ENCODE measurements around the gene PITX1. TPM values are rescaled to one million over a fixed set of nuclear protein-coding genes. Genes with fewer than 3 reads are reported as not detected.

Gene PITX1
- total RNA-seq, 1 experiment from 2014 or later, result 38.5 TPM

DNA sequence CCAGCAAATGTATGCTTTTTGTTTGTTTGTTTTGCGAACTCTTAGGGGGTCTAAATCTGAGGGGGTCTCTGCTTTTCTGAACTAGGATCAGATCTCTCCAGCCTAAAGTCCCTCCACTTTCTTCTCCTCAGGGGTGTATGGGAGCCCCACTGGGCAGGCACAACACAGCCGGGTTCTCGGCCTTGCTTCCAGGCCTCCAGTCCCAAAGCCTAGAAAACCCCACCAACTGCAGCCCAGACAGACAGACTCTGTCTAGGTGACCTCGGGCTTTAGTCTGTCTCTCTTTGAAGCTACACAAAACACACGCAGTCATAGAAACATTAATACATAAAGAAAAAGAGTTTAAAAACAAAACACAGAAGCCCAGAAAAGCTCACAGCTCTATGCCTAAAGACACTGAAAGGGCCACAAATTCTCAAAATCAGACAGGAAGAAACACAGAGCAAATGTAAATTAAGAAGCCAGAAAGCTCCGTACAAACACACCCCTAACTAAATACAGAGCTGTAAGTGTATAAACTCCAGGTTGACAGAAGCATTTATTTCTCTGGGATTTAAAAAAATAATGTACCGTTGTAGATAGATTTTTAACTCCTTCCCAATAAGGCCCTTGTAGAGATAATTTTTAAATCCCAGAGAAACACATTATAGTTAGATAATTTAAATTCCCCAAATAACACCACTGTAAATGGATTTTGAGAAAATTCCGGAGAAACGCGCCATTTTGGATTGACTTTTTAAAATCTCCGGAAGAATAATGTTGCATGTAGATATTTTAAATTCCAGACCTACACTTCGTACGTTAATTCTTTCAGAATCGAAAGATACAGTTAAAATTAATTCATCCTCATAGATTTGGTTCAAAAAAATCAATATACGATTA, 2.0 kb downstream of the PITX1 start:
- Histone ChIP-seq H3K27ac (peak overlapping the region; percentile 80), H3K36me3 (peaks cover 32% of the 10 kb centered on the region), H3K4me3 (peak overlapping the region; percentile 99), H3K27me3 (no peaks in the 10 kb centered on the region), H3K9me3 (replicated peaks) (no peaks in the 10 kb centered on the region), H3K4me1 (peaks cover 5% of the 10 kb centered on the region)
- DNase-seq, result peak in 1 of 2 experiments; percentile 42

DNA sequence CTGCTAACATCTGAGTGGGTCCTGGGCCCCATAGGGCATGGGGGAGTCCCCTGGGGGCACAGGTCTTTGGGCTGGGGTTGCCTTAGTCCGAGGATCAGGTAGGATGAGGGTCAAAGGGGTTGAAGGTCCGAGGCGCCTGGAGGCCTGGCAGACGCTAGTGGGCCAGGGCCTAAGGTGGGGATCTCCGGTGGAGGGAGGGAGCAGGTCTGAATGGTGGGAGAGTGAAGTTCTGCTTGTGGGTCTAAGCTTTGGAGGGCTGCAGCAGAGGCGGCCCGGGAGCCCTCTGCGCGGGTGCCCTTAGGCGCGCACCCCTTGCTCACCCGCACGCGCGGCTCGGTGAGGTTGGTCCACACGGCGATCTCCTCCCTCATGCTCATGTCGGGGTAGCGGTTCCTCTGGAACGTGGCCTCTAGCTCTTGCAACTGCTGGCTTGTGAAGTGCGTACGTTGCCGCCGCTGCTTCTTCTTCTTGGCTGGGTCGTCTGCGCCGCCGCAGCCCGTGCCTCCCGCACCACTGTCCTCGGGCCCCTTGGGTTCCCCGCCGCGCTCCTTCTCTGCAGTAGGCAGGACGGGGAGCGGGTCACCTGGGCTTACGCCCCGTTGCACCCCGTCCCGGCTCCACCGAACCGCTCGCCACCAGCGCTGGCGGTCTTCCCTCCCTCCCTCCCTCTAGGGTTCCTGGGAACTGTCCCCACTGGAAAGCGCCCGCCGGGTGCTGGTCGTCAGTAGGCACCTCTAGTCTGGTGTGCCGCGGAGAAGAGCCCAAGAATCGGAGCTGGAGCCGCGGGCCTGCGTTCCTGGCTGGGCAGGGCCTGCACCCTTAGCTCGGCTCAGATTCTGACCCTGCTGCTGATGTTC, 2.8 kb downstream of the PITX1 start:
- DNase-seq, result no peak
- H3K36me3 ChIP-seq, result peaks cover 32% of the 10 kb centered on the region
- peaks cover 13% of the 10 kb centered on the region for H3K4me1 ChIP-seq
- no peaks in the 10 kb centered on the region for H3K9me3 ChIP-seq (replicated peaks)
- no peaks in the 10 kb centered on the region for H3K27me3 ChIP-seq
- H3K27ac ChIP-seq, result no peak overlapping the region; the same call in 1 of the 2 replicates
- H3K4me3 ChIP-seq, result peak overlapping the region; percentile 99; the same call in 1 of the 2 replicates

DNA sequence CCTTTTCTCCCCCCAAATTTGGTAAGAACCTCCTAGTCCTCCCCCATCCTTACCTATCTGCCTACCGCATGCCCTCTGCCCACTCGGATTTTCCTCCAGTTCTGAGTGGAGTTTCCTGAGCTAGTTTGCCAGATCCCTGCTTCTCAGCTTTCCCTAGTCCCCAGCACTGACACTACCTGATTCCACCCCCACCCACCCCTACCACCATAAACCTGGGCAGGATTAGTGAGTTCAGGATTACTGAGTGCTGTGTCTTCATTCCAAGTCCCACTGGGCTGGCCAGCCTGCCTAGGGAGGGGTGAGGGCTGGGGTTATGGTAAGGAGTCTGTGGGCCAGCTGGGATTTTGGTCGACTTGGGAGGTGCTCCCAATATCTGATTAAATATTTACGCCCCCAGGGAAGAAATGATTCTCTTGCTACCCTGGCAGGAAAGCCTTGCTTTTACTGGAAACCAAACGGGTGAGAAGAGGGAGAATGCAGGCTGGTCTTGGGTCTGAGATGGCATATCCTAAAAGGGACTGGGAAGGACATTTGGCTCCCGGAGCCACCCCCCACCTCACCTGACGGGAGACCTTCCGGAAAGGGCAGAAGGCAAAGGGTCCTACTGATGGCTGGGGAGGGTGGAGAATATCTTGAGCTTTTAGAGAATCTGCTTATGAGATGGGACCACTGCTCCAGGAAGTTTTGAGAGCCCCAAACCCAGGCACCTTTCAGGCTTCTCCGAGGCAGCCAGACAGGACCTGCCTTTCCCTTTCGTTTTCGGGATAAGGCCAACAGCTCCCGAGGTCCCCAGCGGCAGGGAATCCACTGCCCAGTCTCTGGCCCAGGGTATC, 3.7 kb downstream of the PITX1 start:
- Histone ChIP-seq H3K9me3 (replicated peaks) (no peaks in the 10 kb centered on the region), H3K4me1 (peaks cover 22% of the 10 kb centered on the region), H3K27ac (no peak overlapping the region), H3K27me3 (no peaks in the 10 kb centered on the region), H3K36me3 (peaks cover 32% of the 10 kb centered on the region), H3K4me3 (no peak overlapping the region)
- DNase-seq, result no peak

GRCh38 chr5:135029477-135030122, 4.4 kb downstream of the PITX1 start:
- DNase-seq, result no peak
- H3K36me3 ChIP-seq, result peaks cover 32% of the 10 kb centered on the region
- no peak overlapping the region for H3K27ac ChIP-seq
- H3K27me3 ChIP-seq, result no peaks in the 10 kb centered on the region
- H3K9me3 ChIP-seq (replicated peaks), result no peaks in the 10 kb centered on the region
- H3K4me1 ChIP-seq, result peaks cover 25% of the 10 kb centered on the region
- no peak overlapping the region for H3K4me3 ChIP-seq

DNA sequence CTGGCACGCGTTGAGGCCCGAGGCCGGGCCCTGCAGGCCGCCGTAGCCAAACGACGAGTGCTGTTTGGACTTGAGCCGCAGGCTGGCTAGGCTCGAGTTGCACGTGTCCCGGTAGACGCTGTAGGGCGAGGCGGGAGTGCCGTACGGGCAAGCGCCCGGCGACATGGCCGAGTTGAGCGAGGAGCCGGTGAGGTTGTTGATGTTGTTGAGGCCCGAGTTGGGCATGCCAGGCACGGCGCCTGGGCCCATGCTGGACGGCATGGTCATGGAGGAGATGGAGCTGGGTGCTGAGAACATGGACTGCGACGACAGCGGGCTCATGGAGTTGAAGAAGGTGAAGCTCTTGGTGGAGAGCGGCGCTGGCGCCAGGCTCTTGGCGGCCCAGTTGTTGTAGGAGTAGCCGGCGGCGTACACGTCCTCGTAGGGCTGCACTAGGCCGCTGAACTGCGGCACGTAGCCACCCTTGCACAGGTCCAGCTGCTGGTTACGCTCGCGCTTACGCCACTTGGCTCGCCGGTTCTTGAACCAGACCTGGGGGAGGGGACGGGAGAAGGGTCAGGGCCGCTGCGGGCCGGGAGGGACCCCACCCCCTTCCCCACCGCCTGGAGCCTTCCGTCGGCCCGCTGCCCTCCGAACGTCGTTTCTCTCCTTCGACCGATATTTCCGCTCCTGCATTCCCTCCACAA, 5.1 kb downstream of the PITX1 start:
- Histone ChIP-seq H3K4me3 (no peak overlapping the region), H3K9me3 (replicated peaks) (no peaks in the 10 kb centered on the region), H3K4me1 (peaks cover 25% of the 10 kb centered on the region), H3K27ac (no peak overlapping the region), H3K36me3 (peaks cover 32% of the 10 kb centered on the region), H3K27me3 (no peaks in the 10 kb centered on the region)
- no peak for DNase-seq

DNA sequence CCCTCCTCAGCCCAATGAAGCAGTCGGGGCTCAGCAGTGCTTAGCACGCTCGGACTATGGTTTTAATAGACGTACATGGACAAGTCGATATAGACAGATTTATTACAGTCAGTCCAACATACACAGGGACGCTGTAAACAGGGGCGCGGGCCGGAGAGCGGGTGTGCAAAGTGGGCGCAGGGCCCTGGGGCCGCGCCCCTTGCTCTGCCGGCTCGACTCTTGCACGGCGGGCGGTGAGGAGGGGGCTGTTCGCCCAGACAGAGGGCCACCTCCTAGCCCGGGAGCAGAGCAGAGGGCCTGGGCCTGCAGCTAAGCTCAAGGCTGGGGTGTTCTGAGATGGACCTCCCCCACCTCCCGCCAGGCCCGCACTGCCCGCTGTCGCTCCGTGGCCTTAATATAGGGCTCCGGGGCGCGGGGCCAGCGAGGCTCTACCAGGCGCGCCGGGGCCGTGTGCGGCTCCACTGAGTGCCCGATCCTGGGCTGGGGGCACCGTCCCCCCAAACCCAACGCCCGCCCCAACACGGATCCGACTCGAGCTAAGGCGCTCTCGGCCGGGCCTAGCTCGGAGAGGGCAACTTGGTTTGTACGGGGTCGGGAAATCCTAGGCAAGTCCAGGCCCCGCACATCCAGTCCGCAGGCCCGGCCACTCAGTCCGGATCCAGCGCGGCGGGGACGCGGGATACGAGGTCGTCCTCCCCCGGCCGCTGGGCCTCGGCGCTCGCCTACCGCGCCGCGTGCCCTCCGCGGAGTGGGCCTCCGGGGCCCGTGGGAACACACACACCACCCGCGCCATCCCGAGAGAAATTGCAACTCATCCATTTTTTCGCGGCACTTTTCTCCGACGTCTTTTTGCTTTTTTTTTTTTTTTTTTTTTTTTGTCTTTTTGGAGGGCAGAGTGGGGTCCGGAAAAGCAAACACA, 6.1 kb downstream of the PITX1 start:
- peaks cover 32% of the 10 kb centered on the region for H3K36me3 ChIP-seq
- H3K27ac ChIP-seq, result no peak overlapping the region
- DNase-seq, result no peak
- no peaks in the 10 kb centered on the region for H3K27me3 ChIP-seq
- no peaks in the 10 kb centered on the region for H3K9me3 ChIP-seq (replicated peaks)
- H3K4me1 ChIP-seq, result peaks cover 25% of the 10 kb centered on the region
- H3K4me3 ChIP-seq, result no peak overlapping the region

- peaks cover 25% of the 10 kb centered on the region for H3K4me1 ChIP-seq
- H3K4me3 ChIP-seq, result no peak overlapping the region
- DNase-seq, result no peak
- no peaks in the 10 kb centered on the region for H3K27me3 ChIP-seq
- H3K9me3 ChIP-seq (replicated peaks), result no peaks in the 10 kb centered on the region
- peak overlapping the region; percentile 86 for H3K27ac ChIP-seq
- peaks cover 32% of the 10 kb centered on the region for H3K36me3 ChIP-seq
Measured at GRCh38 chr5:135027266-135027696, 6.7 kb downstream of the PITX1 start.

DNA sequence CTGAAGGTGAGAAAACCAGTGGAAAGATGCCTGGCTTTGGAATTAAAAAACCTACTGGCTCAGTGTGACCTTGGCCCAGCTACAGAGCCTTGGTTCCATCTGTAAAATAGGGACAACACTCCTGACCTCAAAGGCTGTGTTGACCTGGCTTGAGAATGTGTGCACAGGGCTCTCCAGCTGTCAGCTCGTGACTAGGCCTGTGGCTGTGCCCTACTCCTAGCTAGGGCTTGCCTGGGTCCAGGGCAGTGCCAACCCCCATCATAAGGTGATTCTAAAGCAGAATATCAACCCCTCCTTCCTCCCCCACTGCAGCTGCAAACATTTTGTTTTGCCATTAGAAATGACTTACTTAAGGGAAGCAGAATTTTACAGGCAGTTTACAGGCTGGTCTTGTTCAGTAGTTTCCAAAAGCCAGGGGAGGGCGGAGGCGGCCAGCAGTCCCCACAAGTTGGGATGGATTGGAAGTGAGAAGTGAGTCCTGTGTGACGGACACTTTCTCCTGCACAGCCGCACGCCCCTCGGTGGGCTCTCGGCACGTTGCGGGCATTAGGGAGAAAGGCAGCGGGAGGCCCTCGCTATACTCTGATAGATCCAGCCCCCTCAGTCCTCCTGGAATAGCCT, 7.3 kb downstream of the PITX1 start:
- Histone ChIP-seq H3K4me3 (no peak overlapping the region), H3K27ac (peak overlapping the region; percentile 86), H3K9me3 (replicated peaks) (no peaks in the 10 kb centered on the region), H3K36me3 (peaks cover 32% of the 10 kb centered on the region), H3K27me3 (no peaks in the 10 kb centered on the region), H3K4me1 (peaks cover 25% of the 10 kb centered on the region)
- peak in 1 of 2 experiments; percentile 32 for DNase-seq

DNA sequence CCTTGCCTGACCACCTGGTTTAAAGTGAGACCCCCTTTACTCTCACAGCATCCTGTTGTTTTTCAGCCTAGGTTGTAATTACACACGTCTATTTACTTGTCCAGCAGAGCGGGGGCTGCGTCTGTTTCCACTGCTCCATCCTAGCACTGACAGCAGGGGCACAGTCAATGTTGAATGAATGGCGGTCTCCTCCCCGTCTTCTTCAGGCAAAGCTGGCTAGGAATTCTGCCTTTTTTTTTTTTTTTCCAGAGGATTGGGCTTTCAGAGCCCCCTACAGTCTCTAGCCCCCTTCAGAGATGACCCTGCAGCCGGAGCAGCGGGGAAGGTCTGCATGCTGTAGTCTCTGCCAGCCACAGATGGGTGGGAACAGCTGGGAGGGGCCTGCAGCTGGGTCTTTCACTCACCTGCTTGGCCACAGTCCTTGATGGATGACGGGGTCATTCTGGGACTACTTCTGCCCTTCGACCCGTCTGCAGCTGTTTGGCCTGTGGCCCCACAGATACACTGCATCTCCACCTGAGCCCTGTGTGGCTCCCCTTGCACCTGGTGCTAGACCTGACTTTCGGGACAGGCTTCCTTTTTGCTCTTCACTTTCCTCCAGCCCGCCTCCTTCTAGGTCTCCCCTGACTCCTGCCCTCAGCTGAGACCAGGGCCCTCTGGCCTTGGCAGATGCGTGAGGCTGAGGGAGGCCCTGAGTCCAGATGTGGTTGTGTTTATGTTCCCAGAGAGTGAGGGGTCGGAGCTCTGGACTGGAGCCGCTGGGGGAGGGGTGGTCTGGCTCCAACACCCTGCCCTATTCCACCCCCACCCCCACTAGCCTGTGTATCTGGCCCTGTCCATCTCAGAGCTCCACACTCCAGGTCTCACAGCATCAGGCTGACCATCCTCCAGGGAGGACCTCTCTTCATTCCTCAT, 8.0 kb downstream of the PITX1 start:
- Histone ChIP-seq H3K9me3 (replicated peaks) (no peaks in the 10 kb centered on the region), H3K4me1 (peaks cover 25% of the 10 kb centered on the region), H3K4me3 (no peak overlapping the region), H3K36me3 (peaks cover 29% of the 10 kb centered on the region), H3K27ac (peak overlapping the region; percentile 86), H3K27me3 (no peaks in the 10 kb centered on the region)
- DNase-seq, result peak; percentile 89 to 92

- H3K4me1 ChIP-seq, result peaks cover 25% of the 10 kb centered on the region
- H3K36me3 ChIP-seq, result peaks cover 21% of the 10 kb centered on the region
- peak in 1 of 2 experiments; percentile 21 for DNase-seq
- H3K27me3 ChIP-seq, result no peaks in the 10 kb centered on the region
- H3K9me3 ChIP-seq (replicated peaks), result no peaks in the 10 kb centered on the region
- no peak overlapping the region for H3K4me3 ChIP-seq
- peak overlapping the region; percentile 86 for H3K27ac ChIP-seq
Measured at GRCh38 chr5:135024956-135025729, 8.9 kb downstream of the PITX1 start.
